ENCODE measurements around the gene REPS2.

REPS2 gene

GRCh38 chrX:17078031-17078720, 131.7 kb downstream of the REPS2 start:
- no peak for DNase-seq (ENCODE audit: low read depth in 2 of 3, low spot score in 2 of 3)

GRCh38 chrX:17081511-17081910, 135.1 kb downstream of the REPS2 start:
- DNase-seq (ENCODE audit: low read depth in 2 of 3, low spot score in 2 of 3): no peak

GRCh38 chrX:17081968-17082367, 135.5 kb downstream of the REPS2 start:
- DNase-seq (ENCODE audit: low read depth in 2 of 3, low spot score in 2 of 3): no peak

- no peak for DNase-seq (ENCODE audit: low read depth in 2 of 3, low spot score in 2 of 3)
These were observed 136.4 kb downstream of the REPS2 start for GRCh38 chrX:17082831-17083230.

- DNase-seq (ENCODE audit: low read depth in 2 of 3, low spot score in 2 of 3): no peak
These were observed 139.9 kb downstream of the REPS2 start for GRCh38 chrX:17086317-17086716.

GRCh38 chrX:17095161-17095560, 148.7 kb downstream of the REPS2 start:
- no peak for DNase-seq (ENCODE audit: low read depth in 2 of 3, low spot score in 2 of 3)

DNA sequence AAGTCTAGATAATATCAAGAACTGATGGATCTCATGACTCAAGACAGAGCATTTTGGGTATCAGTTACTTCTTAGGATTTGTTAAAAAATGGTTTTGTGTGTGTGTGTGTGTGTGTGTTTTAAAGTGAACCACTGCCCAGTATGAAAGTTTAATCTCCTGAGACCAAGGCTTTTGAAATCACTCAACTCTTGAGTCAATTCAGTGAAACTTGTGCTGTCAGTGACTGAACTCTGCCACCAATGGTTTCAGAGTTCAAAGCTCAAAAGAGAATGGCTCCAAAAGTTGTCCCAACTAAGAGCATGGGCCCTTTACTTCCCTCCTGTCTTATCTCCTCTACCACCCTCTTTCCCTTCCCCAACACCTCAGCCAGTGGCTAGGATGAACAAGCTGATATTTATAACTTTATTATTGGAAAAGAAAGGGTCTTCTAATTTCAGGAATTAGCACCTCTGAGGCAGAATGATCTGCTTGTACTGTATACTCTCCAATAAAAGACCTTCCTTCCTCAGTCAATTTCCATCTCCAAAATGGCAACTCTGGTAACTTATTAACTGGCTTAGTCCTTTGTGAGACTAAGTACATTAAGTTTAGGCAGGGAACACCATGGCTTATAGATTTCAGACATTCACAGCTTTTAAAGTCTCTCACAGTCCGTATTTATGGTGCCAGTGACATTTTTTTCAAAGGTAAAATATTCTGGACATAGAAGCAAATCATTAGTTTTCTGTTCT, 152.2 kb downstream of the REPS2 start:
- no peak for DNase-seq (ENCODE audit: low read depth in 2 of 3, low spot score in 2 of 3)

DNA sequence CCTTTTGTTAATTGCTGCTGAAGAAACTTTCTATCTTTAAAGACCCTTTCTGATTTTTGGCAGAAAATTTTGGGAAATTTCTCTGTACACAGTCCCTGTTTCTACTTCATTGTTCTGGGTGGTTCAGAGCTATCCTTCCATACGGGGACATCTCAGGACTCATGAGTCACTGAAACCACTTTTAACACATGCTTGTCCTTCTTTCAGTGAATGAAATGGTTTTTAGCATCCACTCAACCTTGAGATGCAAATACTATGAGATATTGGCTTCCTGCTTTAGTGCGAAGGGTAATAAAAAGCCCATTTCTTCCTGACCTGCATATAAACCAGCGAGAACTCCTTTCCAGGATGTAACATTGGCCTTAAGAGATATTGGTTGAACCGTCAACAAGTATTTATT, 158.0 kb downstream of the REPS2 start:
- DNase-seq (ENCODE audit: low read depth in 2 of 3, low spot score in 2 of 3): no peak

DNA sequence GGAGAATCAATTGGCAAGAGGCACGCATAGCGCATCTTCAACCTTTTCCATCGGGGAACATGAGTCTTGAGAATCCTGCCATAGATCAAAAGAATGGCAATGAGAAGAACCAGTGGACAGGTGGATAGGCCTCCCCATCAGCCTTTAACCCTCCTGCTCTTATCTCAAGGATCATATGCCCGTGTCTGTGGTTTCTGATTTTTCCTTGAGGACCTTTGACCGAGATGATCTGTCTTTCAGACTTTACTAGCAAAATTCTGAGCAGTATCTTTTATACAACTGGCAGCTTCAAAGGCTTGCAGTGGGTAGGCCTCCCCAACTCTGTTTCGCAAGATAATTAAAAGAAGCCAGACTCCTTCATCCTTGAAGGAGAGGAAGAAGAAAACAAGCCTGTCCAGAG, 174.4 kb downstream of the REPS2 start:
- DNase-seq (ENCODE audit: low read depth in 2 of 3, low spot score in 2 of 3): no peak

GRCh38 chrX:17154001-17154400, 207.5 kb downstream of the REPS2 start:
- DNase-seq (ENCODE audit: low read depth in 2 of 3, low spot score in 2 of 3): no peak

- no peak for DNase-seq (ENCODE audit: low read depth in 2 of 3, low spot score in 2 of 3)
These were observed 214.5 kb downstream of the REPS2 start for GRCh38 chrX:17160975-17161374.

- no peak for DNase-seq (ENCODE audit: low read depth in 2 of 3, low spot score in 2 of 3)
These were observed 215.5 kb downstream of the REPS2 start for GRCh38 chrX:17161991-17162390.

DNA sequence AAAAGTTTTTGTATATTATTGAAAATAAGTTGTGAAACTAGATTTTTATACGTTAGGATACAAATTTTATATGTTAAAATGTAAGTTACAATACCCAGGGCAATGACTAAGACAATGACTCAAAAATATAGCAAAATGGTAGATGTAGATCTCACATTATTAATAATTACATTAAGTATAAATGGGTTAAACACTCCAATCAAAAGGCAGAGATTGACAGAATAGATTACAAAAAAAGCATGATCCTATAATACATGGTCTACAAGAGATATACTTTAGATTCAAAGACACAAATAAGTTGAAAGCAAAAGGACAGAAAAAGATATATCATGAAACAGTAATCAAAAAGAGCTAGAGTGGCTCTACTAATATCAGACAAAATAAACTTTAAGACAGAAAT, 217.6 kb downstream of the REPS2 start:
- no peak for DNase-seq (ENCODE audit: low read depth in 2 of 3, low spot score in 2 of 3)

DNA sequence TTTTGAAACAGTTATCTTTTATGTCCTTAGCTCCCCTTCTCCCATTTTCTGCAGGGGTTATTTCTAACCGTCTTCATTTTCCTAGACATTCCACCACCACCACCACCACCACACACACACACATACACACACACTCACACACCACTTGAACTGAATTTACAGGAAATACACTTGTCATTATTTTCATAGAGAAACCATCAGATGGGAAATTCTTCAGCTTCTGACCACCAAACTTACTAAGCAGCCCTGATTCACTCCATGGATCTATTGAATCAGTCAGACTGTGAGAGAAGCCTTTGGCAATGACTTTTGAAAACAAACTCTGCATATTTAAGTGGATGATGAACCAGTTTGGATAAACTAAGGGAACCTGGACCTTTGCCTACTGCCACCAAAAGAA, 218.5 kb downstream of the REPS2 start:
- DNase-seq (ENCODE audit: low read depth in 2 of 3, low spot score in 2 of 3): no peak

- no peak for DNase-seq (ENCODE audit: low read depth in 2 of 3, low spot score in 2 of 3)
These were observed 221.5 kb downstream of the REPS2 start for GRCh38 chrX:17167915-17168314.

DNA sequence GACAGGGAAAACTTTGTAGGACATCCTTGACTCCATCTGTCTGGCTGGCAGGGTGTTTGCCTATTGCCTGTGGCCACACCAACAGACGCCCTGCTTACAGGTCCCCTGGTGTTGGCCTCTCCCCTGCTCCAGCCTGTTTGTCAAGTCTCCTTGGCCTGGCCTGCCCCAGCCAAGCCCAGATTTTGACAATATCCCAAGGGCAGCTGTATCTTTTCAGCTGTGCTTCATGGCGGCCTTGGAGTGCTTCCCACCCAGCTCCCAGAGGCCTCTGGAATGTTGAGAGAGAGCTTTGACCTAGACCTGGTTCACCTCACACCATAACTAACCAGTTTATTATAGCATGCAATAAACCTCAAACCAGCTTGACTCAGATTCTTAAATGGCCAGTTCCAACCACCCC, 224.5 kb downstream of the REPS2 start:
- DNase-seq (ENCODE audit: low read depth in 2 of 3, low spot score in 2 of 3): no peak

DNA sequence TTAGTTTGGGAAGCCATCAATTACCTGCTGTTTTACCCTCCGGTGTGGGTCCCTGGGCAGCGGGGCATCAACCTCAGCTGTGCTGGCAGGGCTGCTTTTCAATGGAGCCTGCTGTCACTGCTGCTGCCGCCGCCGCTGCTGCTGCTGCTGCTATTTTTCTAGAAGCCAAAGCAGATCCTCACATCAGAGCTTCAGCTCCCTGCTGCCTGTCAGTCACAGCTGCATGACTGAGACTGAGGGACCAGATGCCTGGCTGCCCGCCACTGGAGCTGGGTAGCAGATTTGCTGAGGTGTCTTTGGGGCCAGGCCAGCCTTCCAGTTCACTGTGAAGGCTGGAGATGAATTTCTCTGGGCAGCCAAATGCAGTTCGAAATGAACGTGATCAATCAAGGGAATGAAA, 228.2 kb downstream of the REPS2 start:
- DNase-seq (ENCODE audit: low read depth in 2 of 3, low spot score in 2 of 3): no peak

GRCh38 chrX:17182317-17182716, 235.9 kb downstream of the REPS2 start:
- no peak for DNase-seq (ENCODE audit: low read depth in 2 of 3, low spot score in 2 of 3)

DNA sequence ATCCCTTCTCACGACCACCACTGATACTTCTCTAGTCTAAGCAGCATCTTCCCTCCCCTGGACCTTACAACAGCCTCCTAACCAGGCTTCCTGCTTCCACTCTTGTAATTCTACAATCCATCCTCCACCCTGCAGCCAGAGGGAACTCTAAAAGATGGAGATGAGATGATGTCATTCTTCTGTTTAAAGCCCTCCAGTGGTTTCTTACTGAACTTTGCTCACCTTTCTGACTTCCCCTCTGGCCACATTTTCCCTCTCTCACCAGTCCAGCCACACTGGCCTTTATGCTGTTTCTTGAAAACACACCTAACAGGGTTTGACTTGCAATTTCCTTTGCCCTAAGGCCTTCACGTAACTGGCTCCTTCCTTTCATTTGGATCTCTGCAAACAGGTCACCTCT, 237.1 kb downstream of the REPS2 start:
- no peak for DNase-seq (ENCODE audit: low read depth in 2 of 3, low spot score in 2 of 3)

GRCh38 chrX:17185431-17185830, 239.0 kb downstream of the REPS2 start:
- no peak for DNase-seq (ENCODE audit: low read depth in 2 of 3, low spot score in 2 of 3)

DNA sequence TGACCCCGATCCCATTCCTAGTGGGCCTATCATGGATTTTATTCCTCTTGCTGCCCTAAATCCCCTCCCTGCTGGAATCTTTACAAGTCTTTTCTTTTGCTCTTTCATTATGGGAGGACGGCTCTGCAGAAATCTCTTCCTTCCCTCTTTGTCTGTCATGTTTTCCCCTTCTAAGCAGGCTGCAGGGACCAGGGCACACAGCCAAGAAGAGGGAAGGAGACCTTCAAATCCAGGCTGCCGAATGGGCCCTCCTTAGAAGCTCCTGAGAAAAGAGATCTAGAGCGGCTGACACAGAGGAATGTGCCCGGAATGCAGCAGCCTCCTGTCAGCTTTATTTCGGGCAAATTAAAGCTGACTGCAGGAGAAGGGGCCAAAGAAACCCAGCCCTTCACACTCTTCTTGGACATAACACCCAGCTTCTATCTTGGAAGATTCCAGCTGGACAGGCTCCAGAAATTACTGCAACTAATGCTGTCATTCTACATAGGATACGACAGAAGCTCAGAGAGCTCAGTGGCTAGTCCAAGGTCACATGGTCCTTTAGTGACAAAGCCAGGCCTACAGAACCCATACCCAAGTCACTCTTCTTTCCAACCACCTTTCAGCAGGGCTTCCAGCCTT, 240.8 kb downstream of the REPS2 start:
- DNase-seq (ENCODE audit: low read depth in 2 of 3, low spot score in 2 of 3): no peak

DNA sequence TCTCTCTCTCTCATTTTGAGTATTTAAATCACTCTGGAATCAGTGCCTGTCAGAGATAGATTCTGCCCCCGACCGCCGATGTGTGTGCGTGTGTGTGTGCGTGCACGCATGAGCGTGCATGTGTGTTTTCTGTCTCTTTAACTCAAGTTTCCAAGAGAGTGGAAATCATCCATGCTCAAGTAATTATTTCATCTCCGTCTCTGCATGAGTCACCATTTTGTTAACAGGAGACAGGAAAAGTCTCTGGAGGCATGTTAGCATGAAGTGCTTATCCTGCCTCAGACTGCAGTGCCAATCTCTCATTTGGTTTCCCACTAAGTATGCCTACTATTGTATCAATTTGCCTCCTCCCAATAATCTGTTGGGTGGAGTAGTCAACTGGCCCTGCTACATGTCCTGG, 245.6 kb downstream of the REPS2 start:
- DNase-seq (ENCODE audit: low read depth in 2 of 3, low spot score in 2 of 3): no peak

Data from activated CD8-positive, alpha-beta memory T cell treated with anti-CD3 and anti-CD28 coated beads for 48 hours (primary cell).